ENCODE data around the gene FARSA.
"Not testable (repeated sequence)": the region's sequence is repeated elsewhere in the genome, so short reads cannot be mapped to it uniquely, and the experiment has no call there.

Gene FARSA

DNA sequence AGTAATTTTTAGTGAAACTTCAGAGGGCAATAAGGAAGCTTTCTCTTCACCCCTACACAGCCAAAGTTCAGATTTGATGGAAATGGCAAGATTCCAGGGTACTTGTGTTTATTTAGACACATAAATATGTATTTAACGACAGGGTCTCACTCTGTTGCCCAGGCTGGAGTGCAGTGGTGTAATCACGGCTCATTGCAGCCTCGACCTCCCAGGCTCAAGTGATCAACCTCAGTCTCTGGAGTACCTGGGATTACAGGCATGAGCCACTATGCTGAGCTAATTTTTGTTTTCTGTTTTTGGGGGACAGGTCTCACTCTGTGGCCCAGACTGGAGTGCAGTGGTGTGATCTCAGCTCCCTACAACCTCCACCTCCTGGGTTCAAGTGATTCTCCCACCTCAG is 12.5 kb downstream of the FARSA start:
- Mint-ChIP-seq H3K4me3 (peak overlapping the region in 2 of 3 experiments; percentile 17), H3K27ac (peak overlapping the region in 2 of 3 experiments; percentile 55), H3K27me3 (ENCODE audit: low read depth) (no peaks in the 10 kb centered on the region), H3K4me1 (no peaks in the 10 kb centered on the region), H3K36me3 (ENCODE audit: low read depth) (peaks cover 35% of the 10 kb centered on the region), H3K9me3 (no peaks in the 10 kb centered on the region)
- TF ChIP-seq, protein P1, sequence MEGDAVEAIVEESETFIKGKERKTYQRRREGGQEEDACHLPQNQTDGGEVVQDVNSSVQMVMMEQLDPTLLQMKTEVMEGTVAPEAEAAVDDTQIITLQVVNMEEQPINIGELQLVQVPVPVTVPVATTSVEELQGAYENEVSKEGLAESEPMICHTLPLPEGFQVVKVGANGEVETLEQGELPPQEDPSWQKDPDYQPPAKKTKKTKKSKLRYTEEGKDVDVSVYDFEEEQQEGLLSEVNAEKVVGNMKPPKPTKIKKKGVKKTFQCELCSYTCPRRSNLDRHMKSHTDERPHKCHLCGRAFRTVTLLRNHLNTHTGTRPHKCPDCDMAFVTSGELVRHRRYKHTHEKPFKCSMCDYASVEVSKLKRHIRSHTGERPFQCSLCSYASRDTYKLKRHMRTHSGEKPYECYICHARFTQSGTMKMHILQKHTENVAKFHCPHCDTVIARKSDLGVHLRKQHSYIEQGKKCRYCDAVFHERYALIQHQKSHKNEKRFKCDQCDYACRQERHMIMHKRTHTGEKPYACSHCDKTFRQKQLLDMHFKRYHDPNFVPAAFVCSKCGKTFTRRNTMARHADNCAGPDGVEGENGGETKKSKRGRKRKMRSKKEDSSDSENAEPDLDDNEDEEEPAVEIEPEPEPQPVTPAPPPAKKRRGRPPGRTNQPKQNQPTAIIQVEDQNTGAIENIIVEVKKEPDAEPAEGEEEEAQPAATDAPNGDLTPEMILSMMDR (IDR thresholded peaks at IDR 0.05; ENCODE audit: unreplicated experiment in 3 of 3), result no peak

DNA sequence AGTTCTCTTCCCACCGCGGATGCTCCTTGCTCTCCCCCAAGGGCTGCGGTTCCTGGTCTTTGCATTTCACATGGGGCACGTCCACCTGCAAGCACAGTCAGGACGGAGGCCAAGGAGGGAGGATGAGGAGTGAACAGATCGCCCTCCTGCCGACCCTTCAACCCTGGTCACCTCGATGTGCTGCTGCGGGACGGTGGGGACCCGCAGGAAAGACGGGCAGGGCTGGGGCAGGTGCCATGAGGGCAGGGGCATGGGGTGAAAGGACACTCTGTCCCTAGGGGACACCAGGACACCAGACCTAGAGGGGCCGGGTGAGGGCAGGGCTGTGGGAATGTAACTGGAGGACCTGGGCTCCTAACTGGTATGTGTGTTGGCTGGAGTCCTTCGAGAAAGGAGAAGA is 15.3 kb downstream of the FARSA start:
- no peaks in the 10 kb centered on the region for H3K9me3 Mint-ChIP-seq
- TF ChIP-seq, protein P1 (IDR thresholded peaks at IDR 0.05; ENCODE audit: unreplicated experiment in 3 of 3), result no peak
- H3K27me3 Mint-ChIP-seq (ENCODE audit: low read depth), result no peaks in the 10 kb centered on the region

DNA sequence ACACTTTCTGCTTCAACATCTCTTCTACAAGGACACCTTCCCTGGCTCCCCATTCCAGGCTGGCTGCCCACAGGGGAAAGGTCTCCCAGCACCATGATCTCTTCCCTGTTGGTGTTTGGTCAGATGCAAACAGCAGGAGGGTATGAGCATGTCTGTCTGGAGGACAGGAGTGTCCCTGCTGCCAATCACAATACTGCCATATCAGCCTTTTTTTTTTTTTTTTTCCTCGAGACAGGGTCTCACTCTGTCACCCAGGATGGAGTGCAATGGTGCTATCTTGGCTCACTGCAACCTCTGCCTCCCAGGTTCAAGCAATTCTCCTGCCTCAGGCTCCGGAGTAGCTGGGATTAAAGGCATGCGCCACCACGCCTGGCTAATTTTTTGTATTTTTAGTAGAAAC is 17.7 kb downstream of the FARSA start:
- not testable (repeated sequence) for H3K27me3 Mint-ChIP-seq (ENCODE audit: low read depth); H3K9me3 Mint-ChIP-seq; H3K4me3 Mint-ChIP-seq; H3K36me3 Mint-ChIP-seq (ENCODE audit: low read depth)
- peak overlapping the region in 1 of 3 experiments; percentile 22 for H3K27ac Mint-ChIP-seq
- peaks cover 23% of the 10 kb centered on the region for H3K4me1 Mint-ChIP-seq

More for the DNA sequence above, 15.3 kb downstream of the FARSA start:
- H3K4me1 Mint-ChIP-seq, result peaks cover 10% of the 10 kb centered on the region
- H3K36me3 Mint-ChIP-seq (ENCODE audit: low read depth), result peaks cover 13% of the 10 kb centered on the region
- no peak overlapping the region for H3K27ac Mint-ChIP-seq
- H3K4me3 Mint-ChIP-seq, result peak overlapping the region in 2 of 3 experiments; percentile 32 to 74

DNA sequence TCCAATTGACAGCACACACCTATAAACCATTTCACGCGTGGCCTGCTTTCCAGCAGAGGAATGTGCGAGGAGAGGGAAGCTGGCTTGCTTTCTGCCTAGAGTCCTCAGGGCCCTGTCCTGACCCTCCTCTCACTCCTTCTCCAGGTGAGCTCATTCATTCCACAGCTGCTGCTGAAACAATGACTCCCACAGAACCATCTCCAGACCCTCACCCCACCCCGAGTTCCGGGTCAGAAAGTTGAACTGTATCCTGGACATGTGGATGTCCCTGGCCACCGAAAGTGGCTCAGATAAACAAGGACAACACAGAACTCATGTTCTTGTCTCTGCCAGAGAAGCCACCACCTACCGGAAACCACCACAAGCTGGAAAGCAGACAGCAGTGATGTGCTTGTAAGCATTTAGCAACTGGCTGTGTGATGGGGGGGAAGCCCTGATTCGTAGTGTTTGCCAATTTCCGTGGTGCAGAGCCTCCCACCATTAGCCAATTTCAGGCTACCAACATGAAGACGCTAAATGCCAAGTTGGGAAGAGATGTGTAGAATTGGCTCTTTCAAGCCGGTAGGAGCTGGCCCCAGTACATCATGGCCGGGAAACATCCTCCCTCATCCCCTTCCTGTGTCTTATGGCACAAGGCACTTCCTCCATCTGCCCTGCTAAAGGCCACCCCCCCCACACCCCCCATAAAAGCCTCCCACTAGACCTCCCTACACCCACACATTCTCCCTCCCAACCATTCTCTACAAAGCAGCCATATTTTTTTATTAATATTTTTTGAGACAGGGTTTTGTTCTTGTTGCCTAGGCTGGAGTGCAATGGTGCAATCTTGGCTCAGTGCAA is 19.4 kb downstream of the FARSA start:
- TF ChIP-seq, protein P1 (IDR thresholded peaks at IDR 0.05; ENCODE audit: unreplicated experiment in 3 of 3), result no peak
- H3K9me3 Mint-ChIP-seq, result no peaks in the 10 kb centered on the region
- peak overlapping the region in 1 of 3 experiments; percentile 76 for H3K4me3 Mint-ChIP-seq
- H3K27ac Mint-ChIP-seq, result peak overlapping the region; percentile 77 to 99 (median 97)
- no peaks in the 10 kb centered on the region for H3K27me3 Mint-ChIP-seq (ENCODE audit: low read depth)
- peaks cover 24% of the 10 kb centered on the region for H3K4me1 Mint-ChIP-seq
- no peaks in the 10 kb centered on the region for H3K36me3 Mint-ChIP-seq (ENCODE audit: low read depth)

DNA sequence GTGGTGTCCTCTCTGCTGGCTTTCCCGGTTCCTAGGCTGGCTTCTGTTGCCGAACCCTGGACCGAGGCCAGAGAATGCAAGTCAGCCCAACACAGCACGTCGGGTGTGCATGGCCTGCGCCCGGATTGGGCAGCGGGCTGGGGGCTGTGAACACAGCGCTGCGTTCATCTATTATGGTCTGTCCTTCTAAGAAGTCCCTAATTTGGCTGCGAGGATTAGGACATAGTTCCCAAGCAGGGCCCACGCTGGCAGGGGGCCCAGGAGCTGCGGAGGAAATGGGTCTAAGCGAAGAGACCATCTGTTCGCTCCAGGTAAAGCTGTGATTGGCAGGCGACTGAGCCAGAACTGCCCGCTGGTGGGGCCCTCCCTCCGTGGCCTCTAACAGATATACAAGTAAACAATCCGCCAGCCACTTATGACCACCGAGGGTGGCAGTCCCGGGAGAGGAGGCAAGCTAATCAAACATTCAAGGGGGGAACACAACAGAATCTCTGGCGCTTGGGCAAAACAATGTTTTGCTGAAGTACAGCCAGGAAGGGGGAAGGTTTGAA is 20.4 kb downstream of the FARSA start:
- H3K36me3 Mint-ChIP-seq (ENCODE audit: low read depth), result no peaks in the 10 kb centered on the region
- TF ChIP-seq, protein P1 (IDR thresholded peaks at IDR 0.05; ENCODE audit: unreplicated experiment in 3 of 3), result no peak
- H3K27me3 Mint-ChIP-seq (ENCODE audit: low read depth), result no peaks in the 10 kb centered on the region
- H3K9me3 Mint-ChIP-seq, result no peaks in the 10 kb centered on the region
- H3K4me1 Mint-ChIP-seq, result peaks cover 28% of the 10 kb centered on the region
- H3K4me3 Mint-ChIP-seq, result peak overlapping the region; percentile 14 to 76 (median 42)
- peak overlapping the region; percentile 77 to 99 (median 97) for H3K27ac Mint-ChIP-seq

DNA sequence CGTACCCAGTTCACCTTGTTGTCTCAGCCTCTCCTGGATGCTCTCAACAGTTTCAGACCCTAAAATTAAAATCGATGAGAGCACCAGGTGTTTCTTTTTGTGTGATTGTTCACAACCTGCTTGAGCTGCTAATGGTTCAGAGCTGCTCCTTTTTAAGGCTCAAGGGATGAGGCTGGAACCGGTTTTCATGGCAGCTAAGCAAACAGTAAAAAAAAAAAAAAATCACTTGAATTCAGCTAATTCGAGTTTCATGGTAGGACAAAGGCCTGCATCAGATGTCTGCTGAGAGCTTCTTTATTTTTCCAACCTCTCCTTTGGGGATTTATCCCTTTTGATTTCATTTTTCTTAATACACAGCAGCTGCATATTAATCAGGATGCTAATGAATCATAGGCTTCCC is 20.9 kb downstream of the FARSA start:
- TF ChIP-seq, protein P1 (IDR thresholded peaks at IDR 0.05; ENCODE audit: unreplicated experiment in 3 of 3), result no peak
- Mint-ChIP-seq H3K27ac (peak overlapping the region; percentile 77 to 99 (median 97)), H3K36me3 (ENCODE audit: low read depth) (no peaks in the 10 kb centered on the region), H3K9me3 (no peaks in the 10 kb centered on the region), H3K4me3 (peak overlapping the region; percentile 14 to 76 (median 42)), H3K4me1 (peaks cover 28% of the 10 kb centered on the region), H3K27me3 (ENCODE audit: low read depth) (no peaks in the 10 kb centered on the region)

All from nephron (organoid).